Measurements from ENCODE around the gene PLAAT3.
"Not testable (repeated sequence)": the region's sequence is repeated elsewhere in the genome, so short reads cannot be mapped to it uniquely, and the experiment has no call there.

PLAAT3 gene

DNA sequence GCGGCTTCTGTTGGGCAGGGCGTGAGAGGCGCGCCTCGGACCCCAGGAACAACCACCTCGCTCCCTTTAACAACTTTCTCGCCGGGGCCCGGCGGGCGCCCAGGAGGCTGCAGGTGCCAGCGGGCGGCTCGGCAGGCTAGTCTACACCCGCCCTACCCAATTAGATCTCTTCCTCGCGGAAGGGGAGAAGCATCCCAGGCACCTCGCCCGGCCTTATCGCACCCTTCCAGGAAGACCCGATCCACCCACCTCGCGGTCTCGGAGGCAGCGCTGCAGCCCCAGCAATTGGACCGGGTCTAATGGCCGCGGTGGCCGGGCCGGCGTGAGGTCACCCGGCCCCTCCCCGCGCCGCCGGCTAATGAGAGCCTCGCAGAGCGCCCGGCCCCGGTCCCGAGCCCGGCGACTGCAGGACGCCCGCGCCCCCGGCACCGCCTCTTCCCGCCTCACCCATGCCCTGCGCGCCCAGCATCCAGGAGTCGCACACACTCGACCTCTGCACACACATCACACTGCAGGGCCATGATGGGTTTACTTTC is at the start of gene PLAAT3:
PLAAT3 (minus strand) TSS at position 298 of the 536 bp plus-strand sequence. CDS start 419 bp downstream, outside the sequence.
- peak; percentile 50 for DNase-seq

DNA sequence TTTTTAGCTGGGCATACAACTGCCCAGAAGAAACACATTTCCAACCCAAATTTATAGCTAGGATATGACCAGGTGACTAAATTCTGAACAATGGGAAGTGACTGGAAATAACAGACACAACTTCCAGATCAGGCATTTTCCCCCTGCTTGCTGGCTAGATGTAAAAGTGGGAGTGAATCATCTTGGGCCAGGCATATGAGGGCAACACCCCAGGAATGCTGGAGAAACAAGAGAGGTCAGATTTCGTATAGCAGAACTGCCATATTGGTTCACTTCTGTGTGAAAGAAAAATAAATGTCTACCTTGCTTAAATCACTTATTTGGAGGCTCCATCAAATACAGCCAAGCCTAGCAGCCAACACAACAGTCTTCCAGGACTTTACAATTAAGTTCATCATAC is 49.6 kb upstream of the PLAAT3 start:
- DNase-seq: no peak

GRCh38 chr11:63660972-63661371 is 46.7 kb upstream of the PLAAT3 start:
- no peak for DNase-seq

DNA sequence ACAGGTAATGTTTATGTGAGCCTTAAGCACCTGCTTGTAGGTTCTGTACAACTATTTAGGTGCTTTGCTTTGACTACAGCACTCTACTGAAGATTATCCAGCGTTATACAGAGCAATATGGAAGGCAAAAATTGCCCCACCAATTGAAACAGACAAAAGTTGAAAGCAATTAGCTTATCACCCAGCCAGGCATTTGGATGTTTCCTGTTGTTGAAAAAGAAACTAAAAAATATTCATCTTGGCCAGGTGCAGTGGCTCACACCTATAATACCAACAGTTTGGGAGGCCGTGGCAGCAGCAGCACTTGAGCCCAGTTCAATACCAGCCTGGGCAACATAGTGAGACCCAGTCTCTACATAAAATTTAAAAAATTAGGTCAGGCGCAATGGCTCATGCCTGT is 38.4 kb upstream of the PLAAT3 start:
- no peak for DNase-seq

DNA sequence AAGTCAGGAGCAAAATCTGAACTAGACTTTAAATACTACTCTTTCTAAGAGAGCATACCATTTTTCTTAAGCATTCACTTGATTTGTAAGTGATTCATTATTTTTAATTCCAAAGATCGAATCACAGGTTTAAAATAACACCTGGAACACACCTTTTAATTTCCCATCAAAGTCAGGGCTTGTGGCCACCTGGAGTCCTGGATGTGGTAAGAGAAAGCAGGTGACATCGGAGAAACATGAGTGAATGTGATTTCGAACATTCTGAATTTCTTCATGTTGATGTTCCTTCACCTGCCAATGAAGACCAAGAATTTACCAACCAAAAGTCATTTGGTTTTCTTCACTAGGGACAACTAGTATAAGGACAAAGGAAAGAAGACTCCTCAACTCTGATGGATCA is 29.0 kb upstream of the PLAAT3 start:
- no peak for DNase-seq

DNA sequence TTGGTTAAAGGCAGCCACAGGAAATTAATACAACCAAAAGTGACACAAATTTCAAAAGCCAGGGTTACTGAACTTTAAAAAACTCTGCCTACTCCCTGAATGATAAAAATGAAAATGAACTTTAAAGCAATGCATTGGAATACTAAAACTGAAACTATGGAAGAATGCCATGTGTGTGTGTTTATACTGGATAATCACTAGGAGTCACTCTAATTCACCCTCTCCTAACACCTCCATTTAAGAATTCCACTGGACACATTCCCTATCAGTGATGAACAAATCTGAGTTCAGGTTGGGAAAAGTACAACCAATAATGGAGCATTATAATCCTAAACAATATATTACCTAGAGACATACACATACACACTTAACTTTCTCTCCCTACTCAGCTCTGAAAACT is 27.5 kb upstream of the PLAAT3 start:
- DNase-seq: no peak

GRCh38 chr11:63639199-63639832 is 25.1 kb upstream of the PLAAT3 start:
- no peak for DNase-seq

- not testable (repeated sequence) for DNase-seq
These were observed 24.2 kb upstream of the PLAAT3 start for GRCh38 chr11:63638436-63638835.

DNA sequence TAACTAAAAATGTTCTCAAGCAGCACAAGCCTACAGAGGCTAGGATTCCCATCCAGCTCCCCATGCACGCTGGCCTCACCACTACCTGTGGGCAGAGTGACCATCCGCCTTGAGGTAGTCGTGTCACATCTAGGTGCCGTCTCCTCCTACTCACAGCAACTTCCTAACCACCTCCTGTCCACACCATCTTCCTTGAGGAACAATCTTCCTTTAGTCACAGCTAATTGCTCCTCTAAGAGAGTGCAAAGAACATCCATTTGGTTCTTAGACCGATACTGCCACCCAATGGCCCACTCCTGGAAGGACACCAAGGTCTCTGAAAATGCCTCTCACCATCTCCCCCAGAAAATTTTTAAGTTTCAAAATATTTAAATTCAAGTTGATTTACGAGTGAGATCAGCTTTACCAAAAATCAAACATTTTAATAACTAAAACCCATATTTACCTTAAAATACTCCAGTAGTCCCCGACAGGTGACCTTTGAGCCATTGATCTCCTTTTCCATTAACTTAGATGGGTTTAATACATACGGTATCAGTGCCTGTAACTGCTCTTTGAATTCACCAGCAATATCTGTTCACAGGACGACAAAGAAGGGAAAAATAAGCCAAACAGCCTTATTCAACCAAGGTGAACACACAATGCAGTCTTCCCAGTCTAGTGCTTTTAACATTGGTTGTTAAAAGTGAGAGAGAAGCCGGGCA is 21.7 kb upstream of the PLAAT3 start:
- DNase-seq: peak; percentile 66

- DNase-seq: no peak
These were observed 15.2 kb upstream of the PLAAT3 start for GRCh38 chr11:63629426-63629825.

GRCh38 chr11:63623513-63624140 is 9.4 kb upstream of the PLAAT3 start:
- no peak for DNase-seq

DNA sequence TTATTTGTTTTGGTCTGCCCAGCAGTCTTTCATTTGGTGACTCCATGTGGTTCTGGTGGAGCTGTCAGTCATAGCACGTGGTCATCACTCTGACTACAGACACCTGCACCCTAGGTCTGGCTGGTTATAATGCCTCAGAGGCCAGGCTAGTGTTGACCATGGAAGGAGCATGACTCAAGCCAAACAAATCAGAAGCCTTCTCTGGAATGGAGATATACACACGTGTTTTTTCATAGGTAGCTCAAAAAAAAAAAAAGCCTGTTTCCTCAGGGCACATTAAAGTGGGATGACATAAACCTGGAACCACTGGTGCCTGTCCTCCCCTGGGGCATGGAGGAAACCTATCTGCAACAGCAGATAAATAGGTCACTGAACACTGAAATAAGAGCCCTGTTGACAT is 8.1 kb upstream of the PLAAT3 start:
- DNase-seq: no peak

DNA sequence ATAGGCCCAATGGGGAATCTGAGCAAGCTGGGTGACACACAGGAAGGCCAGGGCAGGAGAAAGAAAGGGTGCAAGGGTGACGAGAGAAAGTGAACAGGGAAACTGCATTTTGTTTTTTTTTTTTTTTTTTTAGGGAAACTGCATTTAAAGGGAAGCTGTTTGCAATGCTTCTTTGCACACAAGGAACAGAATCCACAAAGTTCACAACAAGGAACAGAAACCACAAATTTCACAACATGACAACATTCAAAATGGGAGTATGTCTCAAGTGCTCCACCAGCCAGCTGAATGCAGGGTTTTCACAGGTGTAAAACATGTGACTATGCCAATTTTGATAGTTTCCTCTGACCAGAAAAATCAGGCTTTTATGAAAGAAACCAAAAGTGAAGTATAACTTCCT is 6.8 kb upstream of the PLAAT3 start:
- no peak for DNase-seq

- DNase-seq: no peak
These were observed 5.7 kb upstream of the PLAAT3 start for GRCh38 chr11:63619967-63620366.

DNA sequence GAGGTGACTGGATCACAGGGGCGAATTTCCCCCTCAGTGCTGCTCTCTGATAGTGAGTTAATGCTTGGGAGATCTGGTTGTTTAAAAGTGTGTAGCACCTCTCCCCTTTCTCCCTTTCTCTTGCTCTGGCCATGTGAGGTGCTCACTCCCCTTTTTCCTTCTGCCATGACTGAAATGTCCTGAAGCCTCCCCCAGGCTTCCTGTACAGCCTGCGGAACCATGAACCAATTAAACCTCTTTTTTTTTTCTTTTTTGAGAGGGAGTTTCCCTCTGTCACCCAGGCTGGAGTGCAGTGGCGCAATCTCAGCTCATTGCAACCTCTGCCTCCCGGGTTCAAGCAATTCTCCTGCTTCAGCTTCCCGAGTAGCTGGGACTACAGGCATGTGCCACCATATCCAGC is 3.5 kb upstream of the PLAAT3 start:
- not testable (repeated sequence) for DNase-seq

GRCh38 chr11:63616953-63617352 is 2.7 kb upstream of the PLAAT3 start:
- no peak for DNase-seq

DNA sequence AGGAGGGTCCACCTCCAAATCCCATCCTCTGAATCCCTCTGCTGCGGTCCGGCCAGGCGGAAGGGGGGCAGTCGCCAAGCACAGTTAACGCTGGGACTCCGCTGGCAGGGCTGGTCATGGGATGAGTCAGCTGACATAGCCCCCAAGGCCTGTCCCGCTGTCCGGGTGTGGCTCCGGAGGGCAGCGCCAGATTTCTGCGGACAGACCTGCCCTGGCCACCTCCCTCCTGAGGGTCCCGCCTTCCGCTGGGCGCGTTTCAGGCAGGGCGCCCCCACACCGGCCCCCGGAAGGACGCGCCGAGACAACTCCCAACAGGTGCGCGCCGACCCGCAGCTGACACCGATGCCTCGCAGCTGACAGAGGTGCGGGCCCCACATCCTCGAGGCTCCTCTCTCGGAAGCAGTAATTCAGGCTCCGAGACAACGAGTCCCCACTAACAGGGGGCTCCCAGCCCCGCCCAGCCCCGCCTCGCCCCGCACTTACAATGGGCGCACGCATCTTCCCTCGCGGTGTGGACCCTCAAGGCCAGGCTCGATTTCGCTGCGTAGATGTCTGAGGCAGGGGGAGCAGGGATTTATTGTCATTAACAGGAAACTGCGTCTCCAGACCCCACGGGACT is 607 bp downstream of the PLAAT3 start:
- peak; percentile 31 for DNase-seq

DNA sequence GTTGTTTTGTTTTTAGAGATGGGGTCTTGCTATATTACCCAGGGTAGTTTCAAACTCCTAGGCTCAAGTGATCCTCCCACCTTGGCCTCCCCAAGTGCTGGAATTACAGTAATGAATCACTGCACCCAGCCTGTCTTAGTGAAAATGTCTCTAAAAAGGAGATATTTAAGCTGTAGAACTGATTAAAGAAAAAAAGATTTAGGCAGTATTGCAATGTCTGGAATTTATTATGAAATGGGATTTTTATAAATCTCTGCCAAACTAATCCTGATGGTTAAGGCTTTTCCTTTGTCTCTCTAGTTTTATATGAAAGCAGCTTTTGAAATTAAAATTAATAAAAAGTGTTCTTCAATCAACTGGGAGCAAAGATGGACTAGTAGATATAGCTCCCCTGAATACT is 2.1 kb downstream of the PLAAT3 start:
- no peak for DNase-seq

- DNase-seq: no peak
These were observed 2.9 kb downstream of the PLAAT3 start for GRCh38 chr11:63611395-63611747.

DNA sequence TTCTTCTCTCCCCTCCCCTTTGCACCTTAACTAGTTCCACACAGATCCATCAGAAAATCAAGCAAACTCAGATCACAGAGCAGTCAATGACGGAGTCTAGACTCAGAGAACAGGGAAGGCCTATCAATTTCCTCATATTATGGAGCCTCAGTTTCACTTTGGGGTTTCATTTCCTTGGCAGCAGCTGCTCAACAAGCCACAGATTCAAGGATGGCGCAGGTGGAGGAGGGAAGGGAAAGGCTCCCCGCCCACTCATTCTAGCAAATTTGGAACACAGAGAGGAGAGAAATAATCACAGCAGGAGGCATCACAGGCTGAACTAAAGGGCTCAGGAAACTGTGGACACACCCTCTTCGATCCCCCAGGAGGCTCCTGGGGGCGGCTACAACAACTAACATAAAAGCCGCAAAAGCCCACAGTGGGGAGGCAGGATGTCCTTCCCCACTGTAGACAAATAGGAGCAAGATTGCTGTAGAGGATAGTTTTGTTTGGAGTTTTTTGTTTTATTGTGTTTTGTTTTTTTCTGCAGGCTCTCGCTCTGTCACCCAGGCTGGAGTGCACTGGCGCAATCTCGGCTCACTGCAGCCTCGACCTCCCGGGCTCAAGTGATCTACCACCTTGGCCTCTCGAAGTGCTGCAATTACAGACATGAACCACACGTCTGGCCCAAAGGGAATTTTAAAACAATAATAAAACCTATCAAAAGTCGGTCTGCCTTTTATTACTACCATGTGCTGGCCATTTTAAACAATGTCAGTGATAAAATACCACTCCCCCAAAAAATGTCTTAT is 3.4 kb downstream of the PLAAT3 start:
- DNase-seq: peak; percentile 25

DNA sequence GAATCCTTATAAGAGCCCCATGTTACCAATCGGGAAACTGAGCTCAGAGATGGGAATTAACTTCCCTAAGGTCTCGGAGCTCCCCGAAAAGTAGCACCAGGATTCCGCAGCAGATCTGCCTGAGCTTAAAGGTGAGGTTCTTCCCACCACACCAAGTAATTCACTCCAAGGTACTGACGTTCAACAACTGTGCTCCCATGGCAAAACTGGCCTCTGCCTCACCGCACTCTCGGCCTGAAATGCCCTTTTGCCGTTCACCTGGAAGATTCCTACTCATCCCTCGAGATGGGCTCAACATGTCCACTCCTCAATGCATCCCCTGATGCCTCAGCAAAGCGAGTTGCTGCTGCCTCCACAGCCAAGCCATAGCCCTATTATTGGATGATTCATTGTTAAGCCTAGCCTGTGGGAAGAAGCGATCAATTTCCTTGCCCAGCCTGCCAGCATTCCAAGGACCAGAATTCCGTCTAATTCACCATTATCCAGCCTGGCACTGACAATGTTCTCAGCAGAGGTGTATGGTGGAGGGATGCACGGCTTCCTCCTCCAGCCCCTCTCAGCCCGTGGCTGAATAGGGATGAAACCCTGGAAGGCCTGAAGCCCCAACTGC is 4.2 kb downstream of the PLAAT3 start:
- DNase-seq: no peak

- DNase-seq: no peak
These were observed 4.7 kb downstream of the PLAAT3 start for GRCh38 chr11:63609536-63609935.

All from DMS79 treated with DMSO at 0.1 percent for 48 hours (cell line).